T follicular helper cell (primary cell): ENCODE results near the gene RAB12.
"Not testable (repeated sequence)": the region's sequence is repeated elsewhere in the genome, so short reads cannot be mapped to it uniquely, and the experiment has no call there.

Experiments
- DNase-seq: peaks from one replicate; pipeline ENCODE4 v3.0.0-alpha.2; 2020; ENCODE audit warnings: low read depth
- total RNA-seq, 2 experiments: gene quantifications; one replicate each; lab custom pipeline; 2026; lab: John Stamatoyannopoulos, UW

RAB12 gene, protein sequence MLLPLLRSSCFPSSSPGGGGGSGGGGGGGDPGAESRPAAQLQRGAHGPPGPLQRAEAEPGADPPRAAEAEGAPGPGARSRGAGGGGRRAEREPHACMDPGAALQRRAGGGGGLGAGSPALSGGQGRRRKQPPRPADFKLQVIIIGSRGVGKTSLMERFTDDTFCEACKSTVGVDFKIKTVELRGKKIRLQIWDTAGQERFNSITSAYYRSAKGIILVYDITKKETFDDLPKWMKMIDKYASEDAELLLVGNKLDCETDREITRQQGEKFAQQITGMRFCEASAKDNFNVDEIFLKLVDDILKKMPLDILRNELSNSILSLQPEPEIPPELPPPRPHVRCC
- total RNA-seq = 24.4 to 26.6 reads per million in 2 experiments

DNA sequence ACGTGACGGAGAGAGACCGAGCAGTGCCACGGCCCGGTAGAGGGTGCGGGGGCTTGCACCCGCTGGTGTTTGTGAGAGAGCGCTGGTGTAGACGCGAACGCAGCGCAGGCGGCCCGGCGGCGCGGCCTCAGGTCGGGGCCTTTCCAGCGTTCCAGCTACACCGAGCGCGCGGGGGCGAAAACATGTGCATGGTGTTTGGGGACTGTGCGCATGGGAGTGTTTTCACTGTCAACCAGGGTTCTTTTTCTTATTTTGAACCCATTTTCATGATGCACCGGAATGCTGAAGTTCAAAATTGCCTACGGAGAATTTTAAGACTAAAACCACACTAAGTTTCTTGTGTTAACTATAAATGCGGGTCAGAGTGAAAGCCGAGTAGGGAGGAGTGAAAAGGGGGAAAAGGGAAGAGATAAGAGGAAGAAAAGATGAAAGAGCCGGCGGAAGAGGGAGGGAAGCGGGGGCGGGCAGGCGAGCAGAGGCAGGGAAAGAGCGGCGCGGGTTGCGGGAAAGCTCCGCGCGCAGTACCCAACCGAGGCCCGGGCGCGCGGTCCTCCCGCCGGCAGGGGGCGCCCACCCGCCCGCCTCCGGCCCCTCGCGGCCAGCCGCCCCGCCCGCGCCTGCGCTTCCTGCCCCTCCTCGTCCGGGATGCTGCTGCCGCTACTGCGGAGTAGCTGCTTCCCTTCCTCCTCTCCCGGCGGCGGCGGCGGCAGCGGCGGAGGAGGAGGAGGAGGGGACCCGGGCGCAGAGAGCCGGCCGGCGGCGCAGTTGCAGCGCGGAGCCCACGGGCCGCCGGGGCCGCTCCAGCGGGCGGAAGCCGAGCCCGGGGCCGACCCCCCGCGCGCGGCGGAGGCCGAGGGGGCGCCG lies at the start of gene RAB12:
TSS of gene RAB12 (plus strand) at position 643 of the 864 bp plus-strand sequence. CDS start at position 646, 3 bp downstream.
- peak; percentile 80 for DNase-seq

DNA sequence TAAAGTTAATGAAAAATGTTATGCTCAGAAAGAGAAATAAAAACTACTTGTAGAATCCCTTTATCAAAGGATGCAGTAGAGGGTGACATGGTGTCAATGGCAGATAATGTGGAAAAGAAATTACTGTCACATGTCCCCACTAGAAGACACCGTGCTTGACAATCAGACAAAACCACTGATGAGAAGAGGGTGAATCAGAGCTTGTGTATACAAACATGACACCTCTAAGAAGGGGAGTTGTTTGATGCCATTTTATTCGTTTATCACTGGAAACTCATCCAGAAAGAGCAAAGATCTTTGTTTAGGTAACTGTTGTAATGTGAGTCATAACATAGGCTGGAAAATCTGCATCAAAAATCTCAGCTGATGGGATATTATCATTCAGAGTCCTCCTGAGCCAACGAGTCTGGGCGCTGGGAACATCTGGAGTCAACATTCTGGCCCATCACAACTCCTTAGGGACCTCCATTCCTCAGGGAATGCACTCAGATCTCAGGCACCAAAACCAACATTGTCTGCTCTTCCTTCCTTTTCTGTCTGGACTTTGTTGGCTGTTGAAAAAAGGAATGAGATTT lies 49.5 kb upstream of the RAB12 start:
- DNase-seq = no peak

DNA sequence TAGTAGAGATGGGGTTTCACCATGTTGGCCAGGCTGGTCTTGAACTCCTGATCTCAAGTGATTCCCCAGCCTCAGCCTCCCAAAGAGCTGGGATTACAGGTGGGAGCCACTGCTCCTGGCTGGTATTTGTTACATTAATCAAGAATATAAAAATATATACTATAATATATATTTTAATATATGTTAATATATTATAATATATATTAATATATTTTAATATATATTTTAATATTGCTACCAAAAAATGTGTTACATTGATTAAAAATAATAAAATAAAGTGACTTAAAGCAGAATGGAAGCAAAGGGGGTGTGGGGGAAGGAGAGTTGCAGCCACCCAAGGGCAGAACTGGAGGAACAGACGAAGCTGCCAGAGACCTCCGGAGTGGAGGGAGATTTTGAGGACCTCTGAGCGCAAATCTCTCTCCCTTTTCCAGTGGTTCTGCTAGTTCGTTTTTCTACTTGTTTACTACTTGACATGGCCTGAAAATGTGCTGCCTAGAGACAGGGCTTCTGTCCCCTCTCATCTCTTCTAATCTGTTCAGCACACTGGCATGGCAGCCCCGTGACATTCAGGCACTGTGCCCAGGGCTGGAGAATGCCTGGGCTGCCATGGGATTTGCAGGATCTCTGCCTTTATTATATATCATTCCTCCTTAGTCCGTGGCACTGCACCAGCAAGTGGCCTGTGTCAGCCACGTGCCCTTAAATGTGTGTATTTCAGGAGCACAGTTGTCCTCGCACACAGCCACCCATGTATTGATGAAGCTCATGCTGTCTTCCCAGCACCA lies 47.9 kb upstream of the RAB12 start:
- no peak for DNase-seq

DNA sequence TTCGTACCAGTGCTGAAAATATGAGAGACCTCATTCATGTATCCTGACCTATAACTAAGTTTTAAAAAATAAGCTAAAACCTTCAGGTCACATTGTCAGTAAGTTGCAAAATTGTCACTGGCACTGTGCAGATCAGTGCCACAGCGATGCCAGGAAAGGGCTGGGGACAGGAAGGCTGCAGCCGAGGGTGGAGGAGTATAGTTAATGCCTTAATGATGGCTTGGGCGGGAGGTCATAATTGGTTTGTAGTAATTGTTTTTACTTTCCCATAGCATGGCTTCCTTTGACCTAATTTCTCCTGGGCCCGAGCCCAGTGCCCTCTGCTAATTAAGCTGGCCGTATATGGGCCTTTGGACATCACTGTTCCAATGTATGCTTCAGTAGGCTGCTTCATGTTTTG lies 47.2 kb upstream of the RAB12 start:
- DNase-seq = no peak

DNA sequence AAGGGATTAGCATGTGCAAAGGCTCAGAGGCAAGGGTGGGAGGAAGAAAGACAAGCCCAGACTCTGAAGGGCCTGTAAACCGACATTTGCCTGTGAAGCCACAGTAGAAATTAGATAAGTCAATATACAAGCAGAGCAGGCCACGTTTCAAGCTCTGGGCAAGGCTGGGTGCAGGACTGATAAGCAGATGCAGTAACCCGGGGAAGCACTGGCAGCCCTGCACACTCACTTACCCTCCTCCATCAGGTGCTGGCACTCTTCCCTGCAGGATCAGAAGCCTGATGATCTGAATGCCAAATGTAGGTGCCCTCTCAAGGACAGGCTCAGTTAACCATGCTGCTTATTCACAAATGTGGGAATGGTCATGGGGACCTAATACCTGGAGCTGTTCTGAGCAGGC lies 46.3 kb upstream of the RAB12 start:
- DNase-seq = no peak

DNA sequence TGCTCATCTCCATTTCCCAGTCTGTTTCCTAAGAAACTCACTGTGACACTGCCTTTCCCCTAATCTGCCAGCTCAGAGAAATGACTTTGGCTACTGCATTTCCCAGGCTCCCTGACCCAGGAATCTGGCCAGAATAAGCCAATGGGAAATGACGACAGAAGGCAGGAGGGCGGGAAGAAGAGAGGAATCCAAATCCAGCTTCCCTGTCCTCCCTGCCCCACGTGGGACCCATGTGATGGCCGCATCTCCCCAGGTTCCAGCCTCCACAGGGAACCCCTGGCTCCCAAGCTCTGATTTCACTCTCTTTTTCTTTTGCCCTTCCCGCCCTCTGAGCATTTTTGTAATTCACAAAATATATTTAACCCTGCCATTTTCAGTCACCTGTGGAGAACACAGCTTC lies 37.8 kb upstream of the RAB12 start:
- no peak for DNase-seq

DNA sequence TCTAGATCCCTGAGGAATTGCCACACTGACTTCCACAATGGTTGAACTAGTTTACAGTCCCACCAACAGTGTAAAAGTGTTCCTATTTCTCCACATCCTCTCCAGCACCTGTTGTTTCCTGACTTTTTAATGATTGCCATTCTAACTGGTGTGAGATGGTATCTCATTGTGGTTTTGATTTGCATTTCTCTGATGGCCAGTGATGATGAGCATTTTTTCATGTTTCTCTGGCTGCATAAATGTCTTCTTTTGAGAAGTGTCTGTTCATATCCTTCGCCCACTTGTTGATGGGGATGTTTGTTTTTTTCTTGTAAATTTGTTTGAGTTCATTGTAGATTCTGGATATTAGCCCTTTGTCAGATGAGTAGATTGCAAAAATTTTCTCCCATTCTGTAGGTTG lies 35.5 kb upstream of the RAB12 start:
- DNase-seq = not testable (repeated sequence)

DNA sequence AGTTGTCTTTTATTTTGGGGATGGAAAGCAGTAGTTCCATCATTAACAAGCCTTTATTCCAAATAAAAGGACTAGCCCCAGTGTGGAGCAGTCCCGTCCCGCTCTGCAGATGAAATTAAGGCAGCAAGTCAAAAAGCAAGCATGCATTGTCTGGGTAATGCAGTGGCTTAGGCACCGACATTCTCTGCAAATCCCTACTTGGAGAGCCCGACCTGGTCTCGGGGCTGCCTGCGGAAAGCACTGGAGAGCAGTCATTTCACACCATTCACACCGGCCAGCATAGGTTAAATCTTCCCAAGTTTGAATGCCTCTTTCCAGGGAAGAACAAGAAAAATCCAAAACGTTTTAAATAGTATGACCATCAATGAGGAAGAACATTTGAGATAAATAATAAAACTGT lies 24.4 kb upstream of the RAB12 start:
- no peak for DNase-seq

DNA sequence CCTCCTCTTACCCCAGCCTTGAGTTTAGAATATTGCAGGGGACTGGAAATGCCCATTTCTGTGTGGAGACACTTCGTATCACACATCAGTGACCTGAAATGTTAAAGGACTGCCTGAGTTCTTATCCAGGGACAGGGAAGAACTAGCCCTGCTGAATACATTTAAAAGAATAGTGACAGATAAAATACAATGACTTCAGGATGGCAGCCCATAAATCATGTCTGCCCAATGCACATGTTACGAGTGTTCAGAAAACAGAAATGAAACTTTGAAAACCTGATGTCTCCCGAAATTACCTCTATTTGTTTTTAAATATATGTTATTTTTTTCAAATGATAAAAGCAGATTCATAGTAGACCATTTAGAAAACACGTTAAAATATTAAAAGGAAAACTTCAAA lies 22.3 kb upstream of the RAB12 start:
- no peak for DNase-seq

DNA sequence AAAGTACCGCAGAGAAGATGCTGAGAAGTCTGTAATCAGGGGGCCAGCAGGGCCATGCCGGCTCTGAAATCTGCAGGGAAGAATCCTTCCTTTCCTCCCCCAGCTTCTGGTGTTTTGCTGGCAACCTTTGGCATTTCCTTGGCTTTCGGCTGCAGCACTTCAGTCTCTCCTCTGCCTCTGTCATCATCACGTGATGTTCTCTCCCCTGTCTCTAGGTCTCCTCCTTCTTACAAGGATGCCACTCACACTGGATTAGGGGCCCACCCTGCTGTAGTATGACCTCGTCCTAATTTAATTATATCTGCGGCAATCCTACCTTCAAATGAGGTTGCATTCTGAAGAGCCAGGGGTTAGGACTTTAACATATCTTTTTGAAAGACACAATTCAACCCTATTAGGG lies 13.8 kb upstream of the RAB12 start:
- no peak for DNase-seq

DNA sequence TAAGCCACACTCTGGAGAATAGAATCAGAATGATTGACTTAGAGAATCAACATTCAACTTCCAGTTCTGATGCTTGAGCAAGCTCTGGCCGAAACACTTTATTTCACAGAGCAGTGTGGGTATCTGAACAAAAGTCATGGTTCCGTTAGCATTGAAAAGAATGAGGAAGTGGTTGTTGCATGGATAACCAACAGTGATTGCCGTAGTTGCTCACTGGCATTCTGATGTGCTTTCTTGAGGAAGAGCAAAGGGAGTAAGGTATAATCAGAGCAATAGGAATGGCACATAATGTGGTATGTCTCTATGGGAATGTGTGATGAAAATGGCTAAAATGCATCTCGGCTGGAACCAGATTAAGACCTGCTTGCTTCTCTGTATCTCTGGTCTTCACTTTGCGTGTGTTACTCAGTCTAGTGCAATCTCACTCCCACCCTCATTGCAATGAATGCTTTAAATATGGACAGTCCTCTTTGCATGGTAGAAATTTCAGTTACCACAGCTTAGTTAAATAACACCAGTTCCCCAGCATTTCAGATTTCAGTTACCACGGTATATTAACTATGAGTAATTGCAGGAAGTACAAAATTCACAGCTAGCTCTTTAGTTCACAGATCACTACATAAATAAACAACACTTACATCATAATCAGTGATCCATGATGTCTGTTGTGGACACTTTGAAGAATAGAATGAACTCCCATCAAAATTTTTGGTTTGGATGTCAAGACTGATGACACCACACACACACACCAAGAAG lies 7.8 kb upstream of the RAB12 start:
- DNase-seq = no peak

DNA sequence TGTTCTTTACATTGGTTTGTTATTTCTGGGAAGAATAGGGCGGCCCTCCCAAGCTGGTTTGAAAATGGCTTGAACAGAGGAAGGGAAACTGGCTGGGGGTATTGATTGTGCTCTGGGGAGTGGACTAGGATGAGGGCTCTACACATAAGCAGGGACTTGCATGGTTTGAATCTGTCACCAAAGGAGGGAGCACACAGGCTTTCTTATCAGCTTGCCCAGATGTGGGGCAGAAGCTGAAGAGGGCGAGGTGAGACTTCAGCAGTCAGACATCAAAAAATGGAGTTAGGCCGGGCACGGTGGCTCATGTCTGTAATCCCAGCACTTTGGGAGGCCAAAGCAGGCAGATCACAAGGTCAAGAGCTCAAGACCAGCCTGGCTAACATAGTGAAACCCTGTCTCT lies 7.2 kb upstream of the RAB12 start:
- DNase-seq = no peak

DNA sequence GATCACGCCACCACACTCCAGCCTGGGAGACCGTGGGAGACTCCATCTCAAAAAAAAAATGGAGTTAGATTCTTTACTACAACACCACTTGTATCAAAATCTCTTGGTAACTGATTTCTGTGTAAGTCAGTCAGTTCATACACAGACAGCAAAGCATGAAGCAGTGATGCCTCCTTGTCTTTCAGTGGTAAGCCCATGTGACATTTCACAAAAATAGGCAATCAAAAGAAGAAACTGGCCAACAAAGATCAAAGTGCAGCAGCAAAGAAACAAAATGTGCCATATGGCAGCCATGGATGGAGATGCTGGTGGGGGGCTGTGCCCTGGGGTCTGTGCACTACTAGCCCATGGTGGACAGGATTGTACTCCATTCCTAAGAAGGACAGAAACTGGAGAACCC lies 6.7 kb upstream of the RAB12 start:
- DNase-seq = no peak

DNA sequence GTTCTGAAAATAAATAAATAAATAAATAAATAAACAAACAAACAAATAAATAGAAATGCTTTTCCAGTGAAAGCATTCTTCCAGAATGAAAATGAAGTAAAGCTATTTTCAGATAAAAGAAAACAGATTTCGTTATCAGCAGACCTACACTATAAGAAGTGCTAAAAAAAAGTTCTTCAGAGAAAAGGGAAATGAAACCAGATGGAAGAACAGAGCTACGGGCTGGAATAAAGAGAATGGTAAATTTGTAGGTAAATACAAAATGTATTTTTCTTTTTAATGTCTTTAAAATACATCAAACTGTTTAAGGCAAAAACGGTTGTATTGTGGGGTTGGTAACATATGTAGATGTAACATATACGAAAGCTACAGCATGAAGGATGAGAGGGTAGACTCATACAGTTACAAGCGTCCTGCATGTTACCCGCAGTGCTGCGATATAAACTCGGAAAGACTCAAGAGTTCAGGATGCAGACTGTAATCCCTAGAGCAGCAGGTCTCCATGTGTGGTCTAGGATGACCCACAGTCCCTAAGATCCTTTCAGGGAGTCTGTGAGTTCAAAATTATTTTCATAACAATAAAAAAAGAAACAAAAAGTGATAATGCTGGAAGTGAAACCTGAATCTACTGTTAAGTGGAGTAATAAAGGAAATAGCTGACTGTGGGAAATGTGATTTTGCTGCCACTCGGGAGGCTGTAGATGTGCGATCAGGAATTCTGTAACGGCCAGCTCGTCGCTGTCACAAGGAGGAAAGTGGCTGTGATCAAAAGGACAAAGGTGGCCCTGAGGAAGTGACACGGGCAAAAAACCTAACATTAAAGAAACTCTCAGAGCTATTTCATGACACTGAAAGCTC lies 5.3 kb upstream of the RAB12 start:
- DNase-seq = no peak

DNA sequence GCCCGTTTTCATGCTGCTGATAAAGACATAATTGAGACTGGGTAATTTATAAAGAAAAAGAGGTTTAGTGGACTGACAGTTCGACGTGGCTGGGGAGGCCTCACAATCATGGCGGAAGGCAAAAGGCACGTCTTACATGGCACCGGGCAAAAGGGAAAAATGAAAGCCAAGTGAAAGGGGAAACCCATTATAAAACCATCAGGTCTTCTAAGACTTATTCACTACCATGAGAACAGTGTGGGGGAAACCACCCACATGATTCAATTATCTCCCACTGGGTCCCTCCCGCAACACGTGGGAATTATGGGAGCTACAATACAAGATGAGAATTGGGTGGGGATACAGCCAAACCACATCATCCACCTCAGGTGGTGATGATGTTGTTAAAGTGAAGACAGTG lies 3.3 kb upstream of the RAB12 start:
- no peak for DNase-seq

DNA sequence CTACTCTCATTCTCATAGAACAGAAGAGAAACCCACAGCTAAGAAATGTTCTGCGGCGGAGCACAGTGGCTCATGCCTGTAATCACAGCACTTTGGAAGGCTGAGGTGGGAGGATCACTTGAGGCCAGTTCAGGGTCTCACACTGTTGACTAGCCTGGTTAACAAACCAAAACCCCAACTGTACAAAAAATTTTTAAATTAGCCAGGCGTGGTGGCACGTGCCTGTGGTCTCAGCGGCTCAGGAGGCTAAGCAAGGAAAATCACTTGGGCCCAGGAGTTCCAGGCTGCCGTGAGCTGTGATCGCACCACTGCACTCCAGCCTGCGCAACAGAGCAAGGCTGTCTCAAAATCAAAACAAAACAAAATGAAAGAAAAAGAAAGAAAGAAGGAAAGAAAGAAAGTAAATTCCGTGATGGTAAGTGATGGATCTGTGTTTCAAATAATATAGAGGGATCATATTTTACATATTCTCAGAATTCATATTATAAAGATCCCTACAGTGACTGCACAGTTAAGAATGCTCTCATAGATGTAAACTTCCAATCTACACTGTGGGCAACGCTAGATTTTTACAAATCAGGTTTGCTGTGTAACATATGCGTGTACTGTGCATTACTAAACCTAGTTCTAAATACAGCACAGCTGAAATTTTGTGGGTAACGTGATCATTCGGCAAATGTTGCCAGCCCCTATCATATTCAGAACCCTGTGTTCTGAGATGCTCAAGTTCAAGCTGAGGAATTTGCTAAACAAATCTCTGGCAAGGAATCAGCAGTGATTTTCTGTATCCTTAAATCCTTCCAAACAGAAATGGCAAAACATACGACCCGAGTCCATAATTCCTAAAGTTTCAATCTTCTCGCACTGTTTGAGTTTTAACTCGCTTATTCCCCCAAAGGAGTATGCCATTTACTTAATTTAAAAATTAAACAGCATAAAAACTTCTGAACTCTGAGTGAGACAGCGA lies 1.2 kb upstream of the RAB12 start:
- DNase-seq = no peak

DNA sequence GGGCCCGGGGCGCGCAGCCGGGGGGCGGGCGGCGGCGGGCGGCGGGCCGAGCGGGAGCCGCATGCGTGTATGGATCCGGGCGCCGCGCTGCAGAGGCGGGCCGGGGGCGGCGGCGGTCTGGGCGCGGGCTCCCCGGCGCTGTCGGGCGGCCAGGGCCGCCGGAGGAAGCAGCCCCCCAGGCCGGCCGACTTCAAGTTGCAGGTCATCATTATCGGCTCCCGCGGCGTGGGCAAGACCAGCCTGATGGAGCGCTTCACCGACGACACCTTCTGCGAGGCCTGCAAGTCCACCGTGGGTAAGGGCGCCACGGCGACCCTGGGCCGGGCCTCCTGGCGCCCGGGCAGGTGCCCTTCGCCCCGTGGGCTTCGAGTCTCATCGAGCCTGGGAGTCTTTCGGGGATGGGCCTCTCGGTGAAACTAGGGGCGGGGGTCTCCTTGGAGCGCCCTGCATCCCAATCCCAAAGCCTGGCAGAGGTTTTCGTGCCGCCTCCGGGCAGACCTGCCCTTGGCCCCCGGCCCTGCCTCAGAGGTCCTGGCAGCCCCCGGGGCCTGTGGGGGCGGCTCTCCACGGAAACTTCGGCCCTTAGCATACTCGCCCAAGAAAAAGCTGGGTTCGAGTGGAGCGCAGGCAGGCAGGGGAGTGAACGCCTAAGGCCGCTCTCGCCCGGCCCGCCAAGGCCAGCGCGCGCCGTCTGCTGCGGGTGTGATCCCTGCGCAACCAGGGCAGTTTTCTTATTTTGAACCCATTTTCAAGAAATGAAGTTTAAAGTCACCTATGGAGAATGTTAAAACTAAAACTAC lies 622 bp downstream of the RAB12 start:
- no peak for DNase-seq

DNA sequence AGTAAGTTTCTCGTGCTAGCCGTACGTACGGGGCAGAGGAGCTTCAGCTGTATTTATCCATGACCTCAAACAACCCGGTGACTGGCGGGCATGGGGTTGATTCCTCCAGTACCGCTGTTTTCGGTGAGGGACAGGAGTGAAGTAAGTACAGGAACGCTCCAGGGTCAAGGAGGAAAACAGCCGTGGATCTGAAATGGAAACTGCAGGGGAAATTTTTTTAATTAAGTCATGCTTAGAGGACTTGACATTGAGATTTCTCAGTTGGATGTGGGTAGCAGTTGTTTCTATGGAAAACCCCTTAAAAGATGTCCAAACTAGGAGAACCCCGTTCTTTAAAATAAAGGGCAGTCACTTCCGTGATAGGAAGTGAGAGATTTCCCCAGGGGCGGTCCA lies 1.2 kb downstream of the RAB12 start:
- DNase-seq = no peak
